ENCODE results near the gene USP43. TPM values are rescaled to one million over a fixed set of nuclear protein-coding genes. Genes with fewer than 3 reads are reported as not detected.

USP43 gene
- total and polyA plus RNA-seq, 2 experiments from 2014 or later: 0.08 TPM; not detected in 1

DNA sequence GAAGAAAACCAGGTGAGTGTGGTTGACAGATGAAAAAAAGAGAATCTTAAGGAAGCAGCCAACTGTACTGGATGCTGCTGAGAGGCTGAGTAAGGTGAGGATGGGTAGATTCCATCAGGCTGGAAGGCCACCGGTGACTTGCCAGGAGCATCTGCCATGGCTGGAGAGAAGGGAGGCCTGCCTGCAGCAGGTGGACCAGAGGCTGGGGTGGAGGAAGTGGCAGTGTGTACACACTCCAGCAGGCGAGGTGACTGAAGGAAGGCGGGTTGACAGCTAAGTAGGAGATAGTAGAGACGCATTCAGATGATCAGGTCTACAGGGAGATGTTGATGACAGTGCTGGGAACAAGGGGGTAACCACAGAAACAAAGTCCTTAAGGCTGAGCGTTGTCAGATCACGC is 69.5 kb downstream of the USP43 start:
- Histone ChIP-seq H3K4me3 (no peak overlapping the region), H3K9me3 (ENCODE audit: low read depth) (no peaks in the 10 kb centered on the region), H3K27me3 (replicated peaks; ENCODE audit: insufficient read depth) (no peaks in the 10 kb centered on the region), H3K79me2 (ENCODE audit: insufficient read depth) (no peaks in the 10 kb centered on the region), H4K20me1 (ENCODE audit: insufficient read depth) (no peaks in the 10 kb centered on the region), H3K9me2 (ENCODE audit: insufficient read depth) (no peaks in the 10 kb centered on the region), H3K4me1 (ENCODE audit: insufficient read depth) (no peaks in the 10 kb centered on the region), H2AFZ (no peak overlapping the region), H3K4me2 (ENCODE audit: unreplicated experiment) (no peak overlapping the region), H3F3A (ENCODE audit: insufficient read depth) (no peaks in the 10 kb centered on the region), H3K27ac (no peak overlapping the region), H3K9ac (no peak overlapping the region), H3K36me3 (ENCODE audit: low read depth) (no peaks in the 10 kb centered on the region)
- WGBS, 2 experiments (ENCODE audit: low coverage in 1 of 2, low lambda C conversion rate in 2 of 2, missing lambda C conversion rate in 2 of 2): 81 to 83% methylated on average over 6 of the region's 6 CpGs
- in situ Hi-C loops (cut with MboI): no loop called here
- no peak for DNase-seq
- TF ChIP-seq EZH2phosphoT487 (IDR thresholded peaks at IDR 0.05; ENCODE audit: insufficient read depth, low read depth) (no peak), EZH2 (IDR thresholded peaks at IDR 0.05; ENCODE audit: insufficient read depth, poor library complexity, severe bottlenecking) (no peak)

DNA sequence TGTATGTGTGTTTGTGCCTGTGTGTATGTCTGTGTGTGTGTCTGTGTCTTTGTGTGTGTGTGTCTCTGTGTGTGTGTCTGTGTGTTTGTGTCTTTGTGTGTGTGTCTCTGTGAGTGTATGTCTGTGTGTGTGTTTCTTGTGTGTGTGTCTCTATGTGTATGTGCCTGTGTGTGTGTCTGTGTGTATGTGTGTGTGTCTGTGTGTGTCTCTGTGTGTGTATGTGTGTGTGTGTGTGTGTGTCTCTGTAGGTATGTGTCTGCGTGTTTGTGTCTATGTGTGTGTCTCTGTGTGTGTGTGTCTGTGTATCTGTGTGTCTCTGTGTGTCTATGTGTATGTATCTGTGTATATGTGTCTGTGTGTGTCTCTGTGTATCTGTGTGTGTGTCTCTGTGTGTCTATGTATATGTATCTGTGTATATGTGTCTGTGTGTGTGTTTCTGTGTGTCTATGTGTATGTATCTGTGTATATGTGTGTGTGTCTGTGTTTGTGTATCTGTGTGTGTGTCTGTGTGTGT is 70.2 kb downstream of the USP43 start:
- 60 to 67% methylated on average over 1 of the region's 1 CpG for WGBS, 2 experiments (ENCODE audit: low coverage in 1 of 2, low lambda C conversion rate in 2 of 2, missing lambda C conversion rate in 2 of 2)
- in situ Hi-C loops (cut with MboI): no loop called here
- no peak overlapping the region for H3K27ac ChIP-seq

DNA sequence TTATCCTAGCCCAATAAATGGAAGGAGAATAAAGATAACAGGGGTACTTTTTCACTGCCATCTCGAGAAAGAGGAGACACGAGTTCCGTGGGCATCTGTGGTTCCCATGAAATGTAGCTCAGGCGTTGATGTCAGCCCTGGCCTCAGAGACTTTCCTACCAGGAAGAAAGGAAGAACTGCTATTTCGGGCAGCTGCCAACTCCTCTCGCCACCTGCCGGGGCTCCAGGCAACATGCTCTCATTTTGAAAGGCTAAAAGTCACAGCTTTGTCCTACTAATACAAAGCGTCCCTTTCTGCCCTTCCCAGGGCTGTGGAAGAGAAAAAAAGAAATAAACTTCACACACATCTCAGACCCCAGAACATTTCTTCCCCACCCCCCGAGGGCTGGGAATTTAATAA is 80.3 kb downstream of the USP43 start:
- TF ChIP-seq EZH2 (IDR thresholded peaks at IDR 0.05; ENCODE audit: insufficient read depth, poor library complexity, severe bottlenecking) (no peak), EZH2phosphoT487 (IDR thresholded peaks at IDR 0.05; ENCODE audit: insufficient read depth, low read depth) (no peak)

More for the DNA sequence above, 70.2 kb downstream of the USP43 start:
- Histone ChIP-seq H3K4me1 (ENCODE audit: insufficient read depth) (no peaks in the 10 kb centered on the region), H3F3A (ENCODE audit: insufficient read depth) (no peaks in the 10 kb centered on the region), H3K9ac (no peak overlapping the region), H3K4me2 (ENCODE audit: unreplicated experiment) (no peak overlapping the region), H3K36me3 (ENCODE audit: low read depth) (no peaks in the 10 kb centered on the region), H3K79me2 (ENCODE audit: insufficient read depth) (no peaks in the 10 kb centered on the region), H3K27me3 (replicated peaks; ENCODE audit: insufficient read depth) (no peaks in the 10 kb centered on the region), H4K20me1 (ENCODE audit: insufficient read depth) (no peaks in the 10 kb centered on the region), H2AFZ (no peak overlapping the region), H3K9me3 (ENCODE audit: low read depth) (no peaks in the 10 kb centered on the region), H3K9me2 (ENCODE audit: insufficient read depth) (no peaks in the 10 kb centered on the region), H3K4me3 (no peak overlapping the region)
- DNase-seq: no peak
- TF ChIP-seq EZH2phosphoT487 (IDR thresholded peaks at IDR 0.05; ENCODE audit: insufficient read depth, low read depth) (no peak), EZH2 (IDR thresholded peaks at IDR 0.05; ENCODE audit: insufficient read depth, poor library complexity, severe bottlenecking) (no peak)

DNA sequence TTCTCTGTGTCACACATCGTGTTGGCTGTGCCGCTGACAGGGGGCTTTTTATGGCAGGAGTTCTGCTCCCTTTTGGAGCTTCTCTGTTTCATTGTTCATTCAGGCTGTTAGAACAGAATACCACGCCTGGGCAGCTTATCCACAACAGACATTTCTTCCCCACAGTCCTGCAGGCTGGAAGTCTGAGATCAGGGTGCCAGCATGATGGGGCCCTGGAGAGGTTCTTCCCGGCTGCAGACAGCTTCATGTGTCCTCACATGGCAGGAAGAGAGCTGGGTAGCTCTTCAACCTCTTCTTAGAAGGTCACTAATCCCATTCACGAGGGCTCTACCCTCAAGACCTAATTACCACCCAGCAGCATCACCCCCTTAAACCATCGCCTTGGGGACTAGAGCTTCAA is 81.0 kb downstream of the USP43 start:
- H3K9ac ChIP-seq: no peak overlapping the region
- no peaks in the 10 kb centered on the region for H3K79me2 ChIP-seq (ENCODE audit: insufficient read depth)
- TF ChIP-seq EZH2phosphoT487 (IDR thresholded peaks at IDR 0.05; ENCODE audit: insufficient read depth, low read depth) (no peak), EZH2 (IDR thresholded peaks at IDR 0.05; ENCODE audit: insufficient read depth, poor library complexity, severe bottlenecking) (no peak)
- no peaks in the 10 kb centered on the region for H4K20me1 ChIP-seq (ENCODE audit: insufficient read depth)
- H3K9me3 ChIP-seq (ENCODE audit: low read depth): no peaks in the 10 kb centered on the region
- H3K4me3 ChIP-seq: no peak overlapping the region
- in situ Hi-C loops (cut with MboI): loop anchor here (10.0 kb wide), 1 partner anchor 59 kb away; no protein-coding TSS in a partner anchor
- no peaks in the 10 kb centered on the region for H3K36me3 ChIP-seq (ENCODE audit: low read depth)
- no peak overlapping the region for H2AFZ ChIP-seq
- H3F3A ChIP-seq (ENCODE audit: insufficient read depth): no peaks in the 10 kb centered on the region
- peaks cover 14% of the 10 kb centered on the region for H3K27me3 ChIP-seq (replicated peaks; ENCODE audit: insufficient read depth)
- 21 to 36% methylated on average over 6 of the region's 6 CpGs for WGBS, 2 experiments (ENCODE audit: low coverage in 1 of 2, low lambda C conversion rate in 2 of 2, missing lambda C conversion rate in 2 of 2)
- DNase-seq: no peak
- no peak overlapping the region for H3K4me2 ChIP-seq (ENCODE audit: unreplicated experiment)
- no peaks in the 10 kb centered on the region; the same call in 1 of the 2 replicates for H3K4me1 ChIP-seq (ENCODE audit: insufficient read depth)
- H3K9me2 ChIP-seq (ENCODE audit: insufficient read depth): no peaks in the 10 kb centered on the region
- no peak overlapping the region for H3K27ac ChIP-seq

More for the DNA sequence above, 80.3 kb downstream of the USP43 start:
- Histone ChIP-seq H3K36me3 (ENCODE audit: low read depth) (no peaks in the 10 kb centered on the region), H3K9me2 (ENCODE audit: insufficient read depth) (no peaks in the 10 kb centered on the region), H3K27me3 (replicated peaks; ENCODE audit: insufficient read depth) (peaks cover 14% of the 10 kb centered on the region), H3K4me3 (no peak overlapping the region), H3K9me3 (ENCODE audit: low read depth) (no peaks in the 10 kb centered on the region), H3F3A (ENCODE audit: insufficient read depth) (no peaks in the 10 kb centered on the region), H3K27ac (no peak overlapping the region), H3K79me2 (ENCODE audit: insufficient read depth) (no peaks in the 10 kb centered on the region), H3K9ac (no peak overlapping the region), H3K4me1 (ENCODE audit: insufficient read depth) (no peaks in the 10 kb centered on the region; the same call in 1 of the 2 replicates), H4K20me1 (ENCODE audit: insufficient read depth) (no peaks in the 10 kb centered on the region), H2AFZ (no peak overlapping the region), H3K4me2 (ENCODE audit: unreplicated experiment) (no peak overlapping the region)
- in situ Hi-C loops (cut with MboI): loop anchor here (10.0 kb wide), 1 partner anchor 59 kb away; no protein-coding TSS in a partner anchor
- 41 to 47% methylated on average over 9 of the region's 9 CpGs for WGBS, 2 experiments (ENCODE audit: low coverage in 1 of 2, low lambda C conversion rate in 2 of 2, missing lambda C conversion rate in 2 of 2)
- DNase-seq: peak; percentile 14
